ENCODE data around the gene OSBPL7. TPM values are rescaled to one million over a fixed set of nuclear protein-coding genes. Genes with fewer than 3 reads are reported as not detected.
A peak's percentile ranks its signal among the peaks of the same experiment; 100 is the strongest.

Gene OSBPL7
- total and polyA plus RNA-seq, 4 experiments from 2014 or later: 1.6 to 50.4 (median 27.2) TPM

- H3K27ac Mint-ChIP-seq: peak overlapping the region in 2 of 7 donors; percentile 8 to 74
These were observed 14.2 kb downstream of the OSBPL7 start for GRCh38 chr17:47807421-47807820.

GRCh38 chr17:47806913-47807255, 14.7 kb downstream of the OSBPL7 start:
- intact Hi-C loops (cut with micrococcal nuclease): no loop called here
- Histone ChIP-seq H3K4me1 (ENCODE audit: insufficient read depth, low read length) (no peaks in the 10 kb centered on the region), H3K4me3 (ENCODE audit: low read length in 2 of 2) (no peak overlapping the region), H3K36me3 (ENCODE audit: insufficient read depth, low read length) (peaks cover 45% of the 10 kb centered on the region), H3K27me3 (ENCODE audit: insufficient read depth, low read length) (no peaks in the 10 kb centered on the region), H3K27ac (ENCODE audit: low read depth, low read length) (no peak overlapping the region), H3K9me3 (ENCODE audit: control insufficient read depth in 1 of 2, low read length in 2 of 2) (no peaks in the 10 kb centered on the region)
- Mint-ChIP-seq H3K36me3 (peaks cover 34 to 49% of the 10 kb centered on the region in 2 donors), H3K27ac (peak overlapping the region in 2 of 7 donors; percentile 8 to 24), H3K27me3 (no peaks in the 10 kb centered on the region), H3K9me3 (no peaks in the 10 kb centered on the region), H3K4me3 (no peak overlapping the region), H3K4me1 (peaks cover 0 to 6% (median 2%) of the 10 kb centered on the region in 4 donors)
- POLR2A ChIA-PET (ENCODE audit: partially characterized antibody): no interaction called here
- CTCF ChIA-PET (ENCODE audit: partially characterized antibody): no interaction called here
- DNase-seq: no peak

More at GRCh38 chr17:47807421-47807820, 14.2 kb downstream of the OSBPL7 start:
- Histone ChIP-seq H3K9me3 (ENCODE audit: control insufficient read depth in 1 of 2, low read length in 2 of 2) (no peaks in the 10 kb centered on the region), H3K36me3 (ENCODE audit: insufficient read depth, low read length) (peaks cover 50% of the 10 kb centered on the region), H3K27me3 (ENCODE audit: insufficient read depth, low read length) (no peaks in the 10 kb centered on the region), H3K4me1 (ENCODE audit: insufficient read depth, low read length) (no peaks in the 10 kb centered on the region), H3K27ac (ENCODE audit: low read depth, low read length) (no peak overlapping the region), H3K4me3 (ENCODE audit: low read length in 2 of 2) (no peak overlapping the region)
- no peaks in the 10 kb centered on the region for H3K27me3 Mint-ChIP-seq
- H3K36me3 Mint-ChIP-seq: peaks cover 39 to 54% of the 10 kb centered on the region in 2 donors
- POLR2A ChIA-PET (ENCODE audit: partially characterized antibody): no interaction called here
- no peak for DNase-seq
- peaks cover 0 to 6% (median 2%) of the 10 kb centered on the region in 4 donors for H3K4me1 Mint-ChIP-seq
- H3K9me3 Mint-ChIP-seq: no peaks in the 10 kb centered on the region
- CTCF ChIA-PET (ENCODE audit: partially characterized antibody): no interaction called here
- no peak overlapping the region for H3K4me3 Mint-ChIP-seq
- intact Hi-C loops (cut with micrococcal nuclease): no loop called here

GRCh38 chr17:47806026-47806912, 15.3 kb downstream of the OSBPL7 start:
- no peaks in the 10 kb centered on the region for H3K9me3 ChIP-seq (ENCODE audit: control insufficient read depth in 1 of 2, low read length in 2 of 2)

GRCh38 chr17:47804461-47804860, 17.1 kb downstream of the OSBPL7 start:
- Mint-ChIP-seq H3K27me3 (no peaks in the 10 kb centered on the region), H3K9me3 (no peaks in the 10 kb centered on the region), H3K36me3 (peaks cover 14 to 25% of the 10 kb centered on the region in 2 donors), H3K4me3 (no peak overlapping the region), H3K4me1 (no peaks in the 10 kb centered on the region), H3K27ac (peak overlapping the region in 1 of 7 donors; percentile 70)
- Histone ChIP-seq H3K27me3 (ENCODE audit: insufficient read depth, low read length) (no peaks in the 10 kb centered on the region), H3K4me1 (ENCODE audit: insufficient read depth, low read length) (no peaks in the 10 kb centered on the region), H3K36me3 (ENCODE audit: insufficient read depth, low read length) (peaks cover 21% of the 10 kb centered on the region), H3K4me3 (ENCODE audit: low read length in 2 of 2) (no peak overlapping the region), H3K9me3 (ENCODE audit: control insufficient read depth in 1 of 2, low read length in 2 of 2) (no peaks in the 10 kb centered on the region), H3K27ac (ENCODE audit: low read depth, low read length) (no peak overlapping the region)
- no peak for DNase-seq
- intact Hi-C loops (cut with micrococcal nuclease): no loop called here
- ChIA-PET POLR2A (ENCODE audit: partially characterized antibody) (no interaction called here), CTCF (ENCODE audit: partially characterized antibody) (interaction anchor here (0.6 kb wide), 1 partner anchor 140 kb away, joined by 3 read pairs; no protein-coding TSS in a partner anchor)

More at GRCh38 chr17:47806026-47806912, 15.3 kb downstream of the OSBPL7 start:
- H3K36me3 Mint-ChIP-seq: peaks cover 29 to 43% of the 10 kb centered on the region in 2 donors
- POLR2A ChIA-PET (ENCODE audit: partially characterized antibody): no interaction called here
- no peaks in the 10 kb centered on the region for H3K9me3 Mint-ChIP-seq
- Histone ChIP-seq H3K36me3 (ENCODE audit: insufficient read depth, low read length) (peaks cover 39% of the 10 kb centered on the region), H3K4me1 (ENCODE audit: insufficient read depth, low read length) (no peaks in the 10 kb centered on the region), H3K27me3 (ENCODE audit: insufficient read depth, low read length) (no peaks in the 10 kb centered on the region), H3K27ac (ENCODE audit: low read depth, low read length) (no peak overlapping the region), H3K4me3 (ENCODE audit: low read length in 2 of 2) (no peak overlapping the region)
- peaks cover 0 to 5% (median 2%) of the 10 kb centered on the region in 4 donors for H3K4me1 Mint-ChIP-seq
- H3K27me3 Mint-ChIP-seq: no peaks in the 10 kb centered on the region
- H3K27ac Mint-ChIP-seq: peak overlapping the region in 1 of 7 donors; percentile 24
- intact Hi-C loops (cut with micrococcal nuclease): no loop called here
- no peak overlapping the region for H3K4me3 Mint-ChIP-seq
- DNase-seq: no peak
- CTCF ChIA-PET (ENCODE audit: partially characterized antibody): interaction anchor here (0.7 kb wide), 1 partner anchor 9 kb away, joined by 3 read pairs; no protein-coding TSS in a partner anchor

GRCh38 chr17:47803751-47804150, 17.8 kb downstream of the OSBPL7 start:
- H3K4me1 ChIP-seq (ENCODE audit: insufficient read depth, low read length): no peaks in the 10 kb centered on the region
- peaks cover 14 to 18% of the 10 kb centered on the region in 2 donors for H3K36me3 Mint-ChIP-seq
- no peaks in the 10 kb centered on the region for H3K9me3 ChIP-seq (ENCODE audit: control insufficient read depth in 1 of 2, low read length in 2 of 2)
- H3K4me1 Mint-ChIP-seq: no peaks in the 10 kb centered on the region
- no peak overlapping the region for H3K4me3 Mint-ChIP-seq
- no peak for DNase-seq
- no peaks in the 10 kb centered on the region for H3K27me3 ChIP-seq (ENCODE audit: insufficient read depth, low read length)
- no peak overlapping the region for H3K27ac ChIP-seq (ENCODE audit: low read depth, low read length)
- intact Hi-C loops (cut with micrococcal nuclease): no loop called here
- peak overlapping the region in 1 of 7 donors; percentile 25 for H3K27ac Mint-ChIP-seq
- no peaks in the 10 kb centered on the region for H3K27me3 Mint-ChIP-seq
- CTCF ChIA-PET (ENCODE audit: partially characterized antibody): interaction anchor here (0.6 kb wide), 1 partner anchor 140 kb away, joined by 3 read pairs; no protein-coding TSS in a partner anchor
- POLR2A ChIA-PET (ENCODE audit: partially characterized antibody): no interaction called here
- H3K36me3 ChIP-seq (ENCODE audit: insufficient read depth, low read length): peaks cover 14% of the 10 kb centered on the region
- H3K4me3 ChIP-seq (ENCODE audit: low read length in 2 of 2): no peak overlapping the region
- H3K9me3 Mint-ChIP-seq: no peaks in the 10 kb centered on the region

- Mint-ChIP-seq H3K4me1 (no peaks in the 10 kb centered on the region), H3K27ac (no peak overlapping the region), H3K27me3 (no peaks in the 10 kb centered on the region), H3K9me3 (no peaks in the 10 kb centered on the region), H3K36me3 (peaks cover 10 to 12% of the 10 kb centered on the region in 2 donors), H3K4me3 (no peak overlapping the region)
- no peak for DNase-seq
- intact Hi-C loops (cut with micrococcal nuclease): no loop called here
- CTCF ChIA-PET (ENCODE audit: partially characterized antibody): interaction anchor here (1.4 to 2.3 kb wide), 2 partner anchors 89 to 140 kb away, joined by 4 to 11 read pairs; no protein-coding TSS in a partner anchor
- Histone ChIP-seq H3K36me3 (ENCODE audit: insufficient read depth, low read length) (peaks cover 9% of the 10 kb centered on the region), H3K4me3 (ENCODE audit: low read length in 2 of 2) (no peak overlapping the region), H3K4me1 (ENCODE audit: insufficient read depth, low read length) (no peaks in the 10 kb centered on the region), H3K27ac (ENCODE audit: low read depth, low read length) (no peak overlapping the region), H3K27me3 (ENCODE audit: insufficient read depth, low read length) (no peaks in the 10 kb centered on the region), H3K9me3 (ENCODE audit: control insufficient read depth in 1 of 2, low read length in 2 of 2) (no peaks in the 10 kb centered on the region)
- POLR2A ChIA-PET (ENCODE audit: partially characterized antibody): interaction anchor here (1.4 kb wide), 1 partner anchor 139 kb away, joined by 3 read pairs; no protein-coding TSS in a partner anchor
These were observed 18.4 kb downstream of the OSBPL7 start for GRCh38 chr17:47803201-47803600.

- H3K4me1 ChIP-seq (ENCODE audit: insufficient read depth, low read length): no peaks in the 10 kb centered on the region
- POLR2A ChIA-PET (ENCODE audit: partially characterized antibody): interaction anchor here (1.0 to 1.4 kb wide), 2 partner anchors 69 to 138 kb away, joined by 3 read pairs; partner anchors contain the start of gene TBX21
- H3K27ac Mint-ChIP-seq: peak overlapping the region in 2 of 7 donors; percentile 56 to 57
- intact Hi-C loops (cut with micrococcal nuclease): loop anchor here (1.0 kb wide), 3 partner anchors 26 to 138 kb away; no protein-coding TSS in a partner anchor
- H3K27me3 Mint-ChIP-seq: peaks cover 1 to 3% of the 10 kb centered on the region in 2 donors
- no peak overlapping the region for H3K4me3 Mint-ChIP-seq
- H3K4me1 Mint-ChIP-seq: no peaks in the 10 kb centered on the region
- H3K4me3 ChIP-seq (ENCODE audit: low read length in 2 of 2): no peak overlapping the region
- no peaks in the 10 kb centered on the region for H3K27me3 ChIP-seq (ENCODE audit: insufficient read depth, low read length)
- CTCF ChIA-PET (ENCODE audit: partially characterized antibody): interaction anchor here (0.6 to 2.4 kb wide), 11 partner anchors 16 to 183 kb away, joined by 3 to 11 read pairs (median 4); no protein-coding TSS in a partner anchor
- H3K9me3 ChIP-seq (ENCODE audit: control insufficient read depth in 1 of 2, low read length in 2 of 2): no peaks in the 10 kb centered on the region
- H3K27ac ChIP-seq (ENCODE audit: low read depth, low read length): no peak overlapping the region
- peaks cover 4% of the 10 kb centered on the region for H3K36me3 ChIP-seq (ENCODE audit: insufficient read depth, low read length)
- no peaks in the 10 kb centered on the region for H3K9me3 Mint-ChIP-seq
- H3K36me3 Mint-ChIP-seq: peaks cover 6 to 7% of the 10 kb centered on the region in 2 donors
- DNase-seq: peak; percentile 52 to 62 (median 57)
These were observed 19.1 kb downstream of the OSBPL7 start for GRCh38 chr17:47802341-47803022.
